Fibroblast of skin of left biceps (primary cell): Measurements from ENCODE around the gene KDM4E.

Source experiments
- DNase-seq, 2 experiments: peaks; one replicate each; pipeline ENCODE4 v3.0.0-alpha.2; 2013; ENCODE audit warnings: low read depth in 2 of 2

KDM4E gene

DNA sequence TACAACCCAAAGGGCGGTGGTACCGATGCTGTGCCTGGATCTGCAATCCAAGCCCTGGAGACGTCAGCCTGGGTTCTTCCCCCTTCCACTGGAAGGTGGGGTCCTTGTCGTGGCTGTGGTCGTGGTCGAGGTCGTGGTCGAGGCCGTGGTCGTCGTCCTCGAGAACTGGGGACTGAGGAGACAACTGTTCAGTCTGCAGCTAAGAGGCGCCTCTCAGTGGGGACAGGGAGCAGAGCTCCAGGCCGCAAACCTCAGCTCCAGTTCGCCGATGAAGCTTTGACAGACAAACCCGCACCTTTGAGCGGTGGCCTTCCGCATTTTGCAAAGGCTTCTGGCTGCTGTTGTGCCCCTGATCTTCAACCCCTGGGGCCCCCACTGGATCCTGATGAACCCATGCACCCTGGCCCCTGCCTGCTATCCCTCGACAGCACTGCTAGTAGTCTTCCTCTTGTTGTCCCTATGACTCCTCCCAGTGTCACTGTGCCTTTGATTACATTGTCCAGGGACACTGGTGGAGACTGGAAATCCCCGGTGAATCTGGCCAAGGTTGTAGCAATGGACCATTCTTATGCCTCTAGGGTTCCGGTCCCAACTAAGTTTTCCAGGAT is 25.6 kb downstream of the KDM4E start:
- no peak for DNase-seq

- DNase-seq = no peak
These were observed 29.3 kb downstream of the KDM4E start for GRCh38 chr11:95054356-95054755.

GRCh38 chr11:95055283-95055897 is 30.3 kb downstream of the KDM4E start:
- no peak for DNase-seq

- DNase-seq = no peak
These were observed 32.9 kb downstream of the KDM4E start for GRCh38 chr11:95057959-95058358.

DNA sequence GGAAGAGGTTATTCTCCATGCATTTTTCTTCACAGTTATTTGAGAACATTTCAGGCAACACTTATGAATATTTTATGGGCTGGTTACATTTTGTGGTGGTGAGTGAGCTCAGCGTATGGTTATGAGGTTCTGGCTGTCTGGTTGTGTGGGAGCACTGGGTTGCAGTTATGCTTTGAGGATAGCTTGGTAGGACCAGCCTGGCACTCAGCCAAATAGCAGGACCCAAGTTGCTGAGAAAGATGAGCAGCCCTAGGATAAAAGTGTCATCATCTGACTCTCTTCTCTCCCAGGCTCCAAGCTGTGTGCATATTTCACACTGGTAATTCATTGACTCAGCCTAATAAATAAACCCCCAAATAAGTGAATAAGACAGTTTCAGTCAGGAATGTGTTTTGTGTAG is 33.6 kb downstream of the KDM4E start:
- DNase-seq = no peak

DNA sequence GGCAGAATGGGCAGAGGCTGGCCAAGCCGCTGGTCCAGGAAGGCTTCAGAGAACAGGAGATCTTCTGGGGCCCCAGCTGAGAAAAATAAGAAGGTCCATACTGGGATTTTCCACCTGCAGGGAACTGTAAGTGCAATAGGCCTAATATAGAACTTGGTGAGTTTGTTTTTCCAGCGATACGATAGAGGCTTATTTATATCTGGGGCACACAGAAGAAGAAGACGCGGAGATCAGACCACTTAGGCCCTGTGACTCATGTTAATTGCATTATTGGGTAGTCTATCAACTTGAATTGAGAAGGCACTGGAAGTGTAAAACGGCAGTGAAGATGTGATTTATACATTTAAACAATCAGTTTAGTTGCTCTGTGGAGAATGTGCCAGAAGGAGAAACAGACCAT is 34.0 kb downstream of the KDM4E start:
- no peak for DNase-seq

DNA sequence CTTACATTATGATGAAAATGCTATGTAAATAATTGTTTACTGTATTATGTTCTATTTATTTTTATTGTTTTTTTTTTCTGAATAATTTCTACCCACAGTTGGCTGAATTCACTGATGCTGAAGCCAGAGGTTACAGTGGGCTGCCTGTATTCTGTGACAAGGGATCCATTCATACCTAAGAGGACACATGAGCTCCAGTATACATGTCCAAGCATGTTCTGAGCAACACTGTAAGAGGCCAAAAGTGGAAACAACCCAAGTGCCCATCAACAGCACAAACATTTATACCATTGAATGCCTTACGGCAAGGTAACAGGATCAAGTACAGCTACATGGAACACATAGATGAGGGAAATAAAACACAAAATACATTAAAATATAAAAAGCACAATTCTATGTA is 40.3 kb downstream of the KDM4E start:
- no peak for DNase-seq

- no peak for DNase-seq
These were observed 41.6 kb downstream of the KDM4E start, which contains the start of gene SRSF8 for GRCh38 chr11:95066716-95067038. SRSF8 (plus strand) TSS chr11:95066919; CDS start chr11:95067227, 308 bp downstream.

DNA sequence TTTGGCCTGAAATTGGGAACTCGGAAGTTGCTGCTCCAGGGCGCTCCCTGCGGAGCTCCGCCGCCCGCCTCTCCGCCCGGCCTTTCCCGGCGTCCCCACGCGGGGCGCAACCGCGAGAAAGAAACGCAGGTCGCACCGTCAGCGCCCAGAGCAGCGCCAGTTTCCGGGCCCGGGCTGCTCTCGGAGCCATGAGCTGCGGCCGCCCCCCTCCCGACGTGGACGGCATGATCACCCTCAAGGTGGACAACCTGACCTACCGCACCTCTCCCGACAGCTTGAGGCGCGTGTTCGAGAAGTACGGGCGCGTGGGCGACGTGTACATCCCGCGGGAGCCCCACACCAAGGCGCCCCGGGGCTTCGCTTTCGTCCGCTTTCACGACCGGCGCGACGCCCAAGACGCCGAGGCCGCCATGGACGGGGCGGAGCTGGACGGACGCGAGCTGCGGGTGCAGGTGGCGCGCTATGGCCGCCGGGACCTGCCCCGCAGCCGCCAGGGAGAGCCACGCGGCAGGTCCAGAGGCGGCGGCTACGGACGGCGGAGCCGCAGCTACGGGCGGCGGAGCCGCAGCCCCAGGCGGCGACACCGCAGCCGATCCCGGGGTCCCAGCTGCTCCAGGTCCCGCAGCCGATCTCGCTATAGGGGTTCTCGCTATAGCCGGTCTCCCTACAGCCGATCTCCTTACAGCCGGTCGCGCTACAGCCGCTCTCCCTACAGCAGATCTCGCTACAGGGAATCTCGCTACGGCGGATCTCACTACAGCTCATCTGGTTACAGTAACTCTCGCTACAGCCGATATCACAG is 42.2 kb downstream of the KDM4E start:
- peak; percentile 33 to 40 for DNase-seq

DNA sequence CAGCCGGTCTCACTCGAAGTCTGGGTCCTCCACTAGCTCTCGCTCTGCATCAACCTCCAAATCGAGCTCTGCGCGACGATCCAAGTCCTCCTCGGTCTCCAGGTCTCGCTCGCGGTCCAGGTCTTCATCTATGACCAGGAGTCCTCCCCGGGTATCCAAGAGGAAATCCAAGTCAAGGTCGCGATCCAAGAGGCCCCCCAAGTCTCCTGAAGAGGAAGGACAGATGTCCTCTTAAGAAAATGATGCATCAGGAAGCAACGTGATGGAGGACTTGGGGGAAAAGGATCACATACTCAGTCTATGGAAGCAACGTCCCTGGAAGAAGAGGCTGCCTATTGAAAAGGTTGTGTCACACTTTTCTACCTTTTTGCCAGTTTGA is 42.8 kb downstream of the KDM4E start:
- no peak for DNase-seq

- DNase-seq = peak; percentile 66 to 71
These were observed 43.5 kb downstream of the KDM4E start for GRCh38 chr11:95068549-95068948.

DNA sequence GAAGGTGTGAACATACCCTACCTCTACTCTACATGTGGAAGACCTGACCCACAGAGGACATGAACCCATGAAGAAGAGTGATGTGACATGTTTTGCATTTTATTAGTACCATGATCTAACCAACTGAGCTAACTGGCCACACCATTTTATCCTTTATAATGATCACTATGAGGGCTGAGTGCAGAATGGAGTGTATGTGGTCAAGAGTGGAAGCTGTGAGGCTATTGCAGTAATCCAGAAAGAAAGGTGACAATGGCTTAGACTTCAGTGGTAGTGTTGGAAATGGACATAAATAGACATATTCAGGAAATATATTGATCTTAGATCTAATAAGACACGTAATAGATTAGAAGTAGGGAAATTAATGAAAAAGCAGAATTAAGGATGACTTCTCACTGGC is 45.4 kb downstream of the KDM4E start:
- no peak for DNase-seq

GRCh38 chr11:95072948-95073347 is 47.9 kb downstream of the KDM4E start:
- DNase-seq = no peak

DNA sequence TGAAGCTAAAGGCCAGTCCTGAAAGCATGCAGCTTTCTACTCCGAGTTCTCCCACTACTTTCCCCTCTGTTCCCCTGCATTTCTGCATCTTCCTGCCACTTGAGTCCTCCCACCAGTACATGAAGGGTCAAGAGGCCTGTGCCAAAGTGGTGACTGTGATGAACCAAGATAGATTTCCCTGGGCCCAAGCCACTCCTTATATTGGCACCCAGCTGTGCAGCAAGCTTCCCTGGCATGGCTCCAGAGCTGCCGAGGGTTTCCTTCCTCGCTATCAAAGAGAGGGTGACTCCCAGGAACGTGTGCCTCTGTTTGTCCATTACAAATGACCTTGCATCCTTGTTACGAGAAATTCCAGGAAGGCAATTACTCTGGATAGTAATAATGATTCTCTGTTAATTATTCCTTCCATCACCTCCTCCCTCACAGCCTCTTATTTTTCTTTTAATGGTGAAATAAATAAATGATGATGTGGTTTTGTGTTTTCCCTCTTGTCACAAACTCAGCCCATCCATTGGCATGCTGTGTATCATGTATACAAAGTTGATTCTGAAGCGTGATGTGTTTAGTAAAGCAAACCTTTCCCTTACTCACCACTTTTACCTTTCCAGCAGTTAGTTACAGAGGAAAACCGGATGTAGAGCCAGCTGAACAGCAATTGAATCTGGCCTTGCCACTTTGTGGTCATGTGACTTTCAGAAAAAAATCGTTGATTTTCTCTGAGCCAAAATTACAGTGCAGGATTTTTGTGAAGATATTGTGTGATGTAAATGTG is 49.9 kb downstream of the KDM4E start:
- no peak for DNase-seq

DNA sequence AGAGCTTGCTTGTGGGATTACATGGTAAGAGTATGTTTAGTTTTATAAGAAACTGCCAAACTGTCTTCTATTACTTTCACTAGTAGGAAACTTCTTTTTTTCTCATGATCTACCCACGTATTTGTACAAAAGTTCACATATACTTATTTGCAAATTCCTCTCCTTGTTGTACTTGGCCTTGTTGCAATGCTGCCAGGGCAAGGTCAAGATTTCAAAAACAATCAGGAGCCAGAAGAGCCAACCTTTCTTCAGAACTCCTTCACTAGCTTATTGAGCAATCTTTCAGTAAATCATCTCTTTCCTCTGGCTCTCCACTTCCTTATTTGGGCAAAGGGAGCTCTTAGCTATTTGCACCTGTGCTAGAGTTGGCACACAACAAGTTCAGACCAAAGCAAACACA is 51.4 kb downstream of the KDM4E start:
- DNase-seq = no peak

GRCh38 chr11:95076981-95077380 is 51.9 kb downstream of the KDM4E start:
- DNase-seq = no peak
